Keratinocyte (primary cell): Measurements from ENCODE around the gene CREM. TPM values are rescaled to one million over a fixed set of nuclear protein-coding genes. Genes with fewer than 3 reads are reported as not detected.

Experiments used
- DNase-seq: peaks from one replicate; pipeline ENCODE4 v3.0.0-alpha.2; 2011; ENCODE audit warnings: low read depth, missing footprints, low spot score
- FAIRE-seq: peaks from 2 replicates; lab custom pipeline; 2011; peaks lifted over from hg19 to GRCh38; lab: Jason Lieb, UNC
- H2AFZ ChIP-seq: 2 replicates; pipeline ENCODE4 v1.6.0; 2012; ENCODE audit warnings: low read length, control low read depth, inconsistent platforms; ENCODE audit not compliant: control insufficient read depth
- H3K27ac ChIP-seq: 2 replicates; pipeline ENCODE4 v1.5.1; 2011; ENCODE audit warnings: low read length; ENCODE audit not compliant: control insufficient read depth, insufficient read depth
- H3K27me3 ChIP-seq: 3 replicates; pipeline ENCODE4 v1.6.0; 2011; ENCODE audit warnings: low read length; ENCODE audit not compliant: control insufficient read depth, insufficient read depth; ENCODE audit errors: extremely low read depth
- H3K36me3 ChIP-seq, 2 experiments: 2 replicates in 1 of 2; 3 replicates in 1 of 2; pipeline ENCODE4 v1.5.1; 2011; ENCODE audit warnings: low read length in 2 of 2, mild to moderate bottlenecking in 1 of 2; ENCODE audit not compliant: control insufficient read depth in 2 of 2, insufficient read depth in 2 of 2; ENCODE audit errors: extremely low read depth in 1 of 2
- H3K4me1 ChIP-seq: 3 replicates; pipeline ENCODE4 v1.5.1; 2011; ENCODE audit warnings: low read length; ENCODE audit not compliant: control insufficient read depth, insufficient read depth; ENCODE audit errors: extremely low read depth
- H3K4me2 ChIP-seq: 3 replicates; pipeline ENCODE4 v1.6.0; 2011; ENCODE audit warnings: low read depth, low read length; ENCODE audit not compliant: control insufficient read depth, insufficient read depth; ENCODE audit errors: extremely low read depth
- H3K4me3 ChIP-seq, 3 experiments: fragments of 200-600 bp in 1 of 3; sonication (generic) in 1 of 3; 2 replicates in 2 of 3; 3 replicates in 1 of 3; pipeline ENCODE4 v1.5.1; 2011 to 2016; ENCODE audit warnings: low read length in 3 of 3, mild to moderate bottlenecking in 3 of 3, control low read depth in 2 of 3, inconsistent platforms in 1 of 3, low read depth in 1 of 3, mixed read lengths in 1 of 3, mixed run types in 1 of 3, moderate library complexity in 1 of 3; ENCODE audit not compliant: control insufficient read depth in 2 of 3, insufficient read depth in 2 of 3; ENCODE audit errors: extremely low read depth in 1 of 3
- H3K79me2 ChIP-seq: 2 replicates; pipeline ENCODE4 v1.6.0; 2012; ENCODE audit warnings: low read length; ENCODE audit not compliant: control insufficient read depth, insufficient read depth
- H3K9ac ChIP-seq: 3 replicates; pipeline ENCODE4 v1.6.0; 2011; ENCODE audit warnings: low read length; ENCODE audit not compliant: control insufficient read depth, insufficient read depth; ENCODE audit errors: extremely low read depth
- H3K9me1 ChIP-seq: 3 replicates; pipeline ENCODE4 v1.6.0; 2011; ENCODE audit warnings: low read length; ENCODE audit not compliant: control insufficient read depth, insufficient read depth; ENCODE audit errors: extremely low read depth
- H3K9me3 ChIP-seq: 2 replicates; pipeline ENCODE4 v1.5.1; 2012; ENCODE audit warnings: low read depth, low read length; ENCODE audit not compliant: control insufficient read depth
- H4K20me1 ChIP-seq: 3 replicates; pipeline ENCODE4 v1.6.0; 2011; ENCODE audit warnings: low read length; ENCODE audit not compliant: control insufficient read depth, insufficient read depth; ENCODE audit errors: extremely low read depth
- CTCF ChIP-seq, 3 experiments: IDR thresholded peaks in 1 of 3; conservative IDR thresholded peaks in 1 of 3; optimal IDR thresholded peaks in 1 of 3; 2 replicates in 2 of 3; 3 replicates in 1 of 3; pipeline versions ENCODE3 to v1.5.1; 2011; ENCODE audit warnings: low read length in 3 of 3, mild to moderate bottlenecking in 3 of 3, moderate library complexity in 2 of 3, control low read depth in 1 of 3, inconsistent platforms in 1 of 3; ENCODE audit not compliant: insufficient read depth in 2 of 3; ENCODE audit errors: extremely low read depth in 1 of 3
- EZH2 ChIP-seq: IDR thresholded peaks from one replicate; pipeline ENCODE4 v1.6.1; 2012; ENCODE audit warnings: inconsistent platforms, mild to moderate bottlenecking, low read length, moderate library complexity
- dilution Hi-C: fragments of 300-500 bp; cut with MboI; formaldehyde crosslinking; loops from one replicate; pipeline ENCODE4 v1.7.0; 2020; ENCODE audit warnings: low sequenced_read_pairs; ENCODE audit not compliant: extremely low pct_ligation_motif_present
- polyA plus RNA-seq, 5 experiments: library from polyadenylated mRNA; depleted of rRNA in 3 of 5; stranded (reverse) in 3 of 5; stranded (forward) in 1 of 5; unstranded in 1 of 5; fragments of >200 nt; gene quantifications; 1 replicate in 1 of 5; 2 replicates in 3 of 5; 3 replicates in 1 of 5; pipeline versions ENCODE4 v1.2.1 to v1.2.3, GENCODE V29; 2011 to 2012; ENCODE audit warnings: missing spikeins in 2 of 5, low read depth in 1 of 5, low replicate concordance in 1 of 5

The CREM gene
- polyA plus RNA-seq, 1 donor (not counting 4 experiments of a cell fraction or from before 2014, with no cell fraction given), result 23.3 TPM

GRCh38 chr10:35165136-35165535, 38.5 kb downstream of the CREM start:
- Histone ChIP-seq H3K9me3 (no peaks in the 10 kb centered on the region), H3K9me1 (no peaks in the 10 kb centered on the region), H3K4me2 (no peak overlapping the region), H3K4me3 (no peak overlapping the region), H4K20me1 (no peaks in the 10 kb centered on the region), H3K27ac (no peak overlapping the region), H3K27me3 (no peaks in the 10 kb centered on the region), H3K79me2 (no peaks in the 10 kb centered on the region), H2AFZ (no peak overlapping the region), H3K4me1 (no peaks in the 10 kb centered on the region), H3K36me3 (no peaks in the 10 kb centered on the region), H3K9ac (no peak overlapping the region)
- dilution Hi-C loops, result no loop called here
- TF ChIP-seq EZH2, result no peak
- TF ChIP-seq CTCF (optimal IDR thresholded peaks at IDR 0.05 in 1 of 3, IDR thresholded peaks at IDR 0.05 in 1 of 3, conservative IDR thresholded peaks at IDR 0.05 in 1 of 3; ENCODE audit: extremely low read depth in 1 of 3, insufficient read depth in 2 of 3, low read length in 3 of 3), result no peak
- FAIRE-seq, result peak; percentile 36
- no peak for DNase-seq

- H2AFZ ChIP-seq, result no peak overlapping the region
- no peak for FAIRE-seq
- no peaks in the 10 kb centered on the region for H3K27me3 ChIP-seq
- no peak overlapping the region for H3K4me2 ChIP-seq
- no peak overlapping the region for H3K27ac ChIP-seq
- no peaks in the 10 kb centered on the region for H3K79me2 ChIP-seq
- H3K9me1 ChIP-seq, result no peaks in the 10 kb centered on the region
- TF ChIP-seq CTCF (optimal IDR thresholded peaks at IDR 0.05 in 1 of 3, IDR thresholded peaks at IDR 0.05 in 1 of 3, conservative IDR thresholded peaks at IDR 0.05 in 1 of 3; ENCODE audit: extremely low read depth in 1 of 3, insufficient read depth in 2 of 3, low read length in 3 of 3), result no peak
- TF ChIP-seq EZH2, result no peak
- H3K9me3 ChIP-seq, result no peaks in the 10 kb centered on the region
- no peak for DNase-seq
- no peaks in the 10 kb centered on the region for H3K36me3 ChIP-seq
- no peak overlapping the region for H3K4me3 ChIP-seq
- no peaks in the 10 kb centered on the region for H3K4me1 ChIP-seq
- H4K20me1 ChIP-seq, result no peaks in the 10 kb centered on the region
- dilution Hi-C loops, result no loop called here
- no peak overlapping the region for H3K9ac ChIP-seq
Measured at GRCh38 chr10:35165811-35166210, 39.2 kb downstream of the CREM start.
